ENCODE data around the gene ALDH1A1. TPM values are rescaled to one million over a fixed set of nuclear protein-coding genes. Genes with fewer than 3 reads are reported as not detected.
A peak's percentile ranks its signal among the peaks of the same experiment; 100 is the strongest.

The ALDH1A1 gene
- total and polyA plus RNA-seq, 11 donors = 2.2 to 37.5 (median 12.6) TPM

GRCh38 chr9:72925891-72926290, 27.0 kb downstream of the ALDH1A1 start:
- Histone ChIP-seq H3K9me3 (no peaks in the 10 kb centered on the region), H3K27me3 (no peaks in the 10 kb centered on the region), H3K4me3 (no peak overlapping the region), H3K27ac (no peak overlapping the region), H3K36me3 (peaks cover 0 to 47% (median 0%) of the 10 kb centered on the region in 9 donors), H3K4me1 (peaks cover 0 to 10% (median 0%) of the 10 kb centered on the region in 12 donors)
- ATAC-seq (no peak), DNase-seq (no peak)
- intact Hi-C loops (cut with DNase I) = no loop called here
- TF ChIP-seq CTCF (IDR thresholded peaks at IDR 0.05) (no peak), POLR2A (IDR thresholded peaks at IDR 0.05) (no peak)
- WGBS, 4 donors = 80 to 87% (median 84%) methylated on average over 1 of the region's 1 CpG

GRCh38 chr9:72925126-72925789, 27.6 kb downstream of the ALDH1A1 start:
- Histone ChIP-seq H3K9me3 (no peaks in the 10 kb centered on the region), H3K4me3 (no peak overlapping the region), H3K27ac (peak overlapping the region in 1 of 12 donors; percentile 43), H3K4me1 (peaks cover 0 to 10% (median 0%) of the 10 kb centered on the region in 12 donors), H3K36me3 (peaks cover 0 to 47% (median 0%) of the 10 kb centered on the region in 9 donors), H3K27me3 (no peaks in the 10 kb centered on the region)
- DNase-seq = no peak
- intact Hi-C loops (cut with DNase I) = no loop called here
- WGBS, 4 donors = 50 to 57% (median 55%) methylated on average over 6 of the region's 6 CpGs
- no peak for TF ChIP-seq POLR2A (IDR thresholded peaks at IDR 0.05)
- no peak for TF ChIP-seq CTCF (IDR thresholded peaks at IDR 0.05)
- peak in 2 of 4 donors; percentile 38 to 66 for ATAC-seq

- no peak for DNase-seq
- TF ChIP-seq POLR2A (IDR thresholded peaks at IDR 0.05) (no peak), CTCF (IDR thresholded peaks at IDR 0.05) (no peak)
- intact Hi-C loops (cut with DNase I) = no loop called here
- no peaks in the 10 kb centered on the region for H3K27me3 ChIP-seq
- no peak overlapping the region for H3K27ac ChIP-seq
- 86 to 95% (median 89%) methylated on average over 1 of the region's 1 CpG for WGBS, 4 donors
- peaks cover 0 to 10% (median 0%) of the 10 kb centered on the region in 12 donors for H3K4me1 ChIP-seq
- no peaks in the 10 kb centered on the region for H3K9me3 ChIP-seq
- peaks cover 0 to 40% (median 0%) of the 10 kb centered on the region in 9 donors for H3K36me3 ChIP-seq
- H3K4me3 ChIP-seq = no peak overlapping the region
- ATAC-seq = no peak
These were observed 28.6 kb downstream of the ALDH1A1 start for GRCh38 chr9:72924154-72924790.

- H3K36me3 ChIP-seq = peaks cover 0 to 41% (median 0%) of the 10 kb centered on the region in 9 donors
- 86 to 96% (median 90%) methylated on average over 1 of the region's 1 CpG for WGBS, 4 donors
- no peak for ATAC-seq
- H3K27ac ChIP-seq = no peak overlapping the region
- intact Hi-C loops (cut with DNase I) = no loop called here
- DNase-seq = no peak
- no peaks in the 10 kb centered on the region for H3K27me3 ChIP-seq
- H3K4me1 ChIP-seq = peaks cover 0 to 10% (median 0%) of the 10 kb centered on the region in 12 donors
- no peak overlapping the region for H3K4me3 ChIP-seq
- no peaks in the 10 kb centered on the region for H3K9me3 ChIP-seq
- no peak for TF ChIP-seq CTCF (IDR thresholded peaks at IDR 0.05)
- TF ChIP-seq POLR2A (IDR thresholded peaks at IDR 0.05) = no peak
These were observed 29.8 kb downstream of the ALDH1A1 start for GRCh38 chr9:72923077-72923476.
